ENCODE measurements around the gene C2CD4D.

Gene C2CD4D

GRCh38 chr1:151814426-151814825 lies 25.2 kb downstream of the C2CD4D start:
- DNase-seq (ENCODE audit: low spot score), result no peak

- no peak for DNase-seq (ENCODE audit: low spot score)
Measured at GRCh38 chr1:151813271-151813977, 26.2 kb downstream of the C2CD4D start.

- DNase-seq (ENCODE audit: low spot score), result peak; percentile 51
Measured at GRCh38 chr1:151811181-151811580, 28.4 kb downstream of the C2CD4D start.

- DNase-seq (ENCODE audit: low spot score), result no peak
Measured at GRCh38 chr1:151809985-151810556, 29.5 kb downstream of the C2CD4D start.

- peak; percentile 15 for DNase-seq (ENCODE audit: low spot score)
Measured at GRCh38 chr1:151809290-151809984, 30.2 kb downstream of the C2CD4D start.

- no peak for DNase-seq (ENCODE audit: low spot score)
Measured at GRCh38 chr1:151807766-151808165, 31.9 kb downstream of the C2CD4D start.

GRCh38 chr1:151807131-151807530 lies 32.5 kb downstream of the C2CD4D start:
- peak; percentile 25 for DNase-seq (ENCODE audit: low spot score)

- no peak for DNase-seq (ENCODE audit: low spot score)
Measured at GRCh38 chr1:151806170-151806569, 33.5 kb downstream of the C2CD4D start.

- DNase-seq (ENCODE audit: low spot score), result no peak
Measured at GRCh38 chr1:151805066-151805820, 34.4 kb downstream of the C2CD4D start, which contains the start of gene LINGO4. Gene LINGO4 (minus strand): TSS chr1:151805419. CDS start chr1:151802704, 2,715 bp downstream.

- DNase-seq (ENCODE audit: low spot score), result no peak
Measured at GRCh38 chr1:151803915-151804314, 35.7 kb downstream of the C2CD4D start.

GRCh38 chr1:151803164-151803563 lies 36.5 kb downstream of the C2CD4D start:
- DNase-seq (ENCODE audit: low spot score), result no peak

- DNase-seq (ENCODE audit: low spot score), result no peak
Measured at GRCh38 chr1:151802372-151802771, 37.2 kb downstream of the C2CD4D start.

GRCh38 chr1:151801846-151802245 lies 37.8 kb downstream of the C2CD4D start:
- DNase-seq (ENCODE audit: low spot score), result no peak

GRCh38 chr1:151801310-151801820 lies 38.3 kb downstream of the C2CD4D start:
- DNase-seq (ENCODE audit: low spot score), result no peak

- no peak for DNase-seq (ENCODE audit: low spot score)
Measured at GRCh38 chr1:151800830-151801229, 38.8 kb downstream of the C2CD4D start.

- no peak for DNase-seq (ENCODE audit: low spot score)
Measured at GRCh38 chr1:151799179-151800022, 40.2 kb downstream of the C2CD4D start.

- no peak for DNase-seq (ENCODE audit: low spot score)
Measured at GRCh38 chr1:151798571-151798970, 41.0 kb downstream of the C2CD4D start.

- DNase-seq (ENCODE audit: low spot score), result no peak
Measured at GRCh38 chr1:151790940-151791651, 48.5 kb downstream of the C2CD4D start.

GRCh38 chr1:151790071-151790939 lies 49.3 kb downstream of the C2CD4D start, which contains the start of gene TDRKH:
Gene TDRKH (minus strand): TSS chr1:151790500. CDS start chr1:151783022, 7,478 bp downstream.
- peak; percentile 96 for DNase-seq (ENCODE audit: low spot score)
